HCT116 (cell line): ENCODE measurements around the gene APP.

ENCODE experiments used
- CBX3 ChIP-seq: IDR thresholded peaks from 2 replicates; pipeline ENCODE4 v1.6.1; 2012; ENCODE audit warnings: low read depth
- CEBPB ChIP-seq: IDR thresholded peaks from 2 replicates; pipeline ENCODE4 v1.6.1; 2012; ENCODE audit warnings: low read depth
- CTCF ChIP-seq, 3 experiments: fragments of 200-600 bp in 1 of 3; sonication (generic) in 1 of 3; IDR thresholded peaks in 2 of 3; conservative IDR thresholded peaks in 1 of 3; 2 replicates each; pipeline ENCODE4 v1.5.1; 2012 to 2017; ENCODE audit warnings: low read depth in 2 of 3, low read length in 2 of 3, antibody characterized with exemption in 1 of 3, borderline replicate concordance in 1 of 3, control low read depth in 1 of 3, mild to moderate bottlenecking in 1 of 3, mixed read lengths in 1 of 3, mixed run types in 1 of 3, moderate library complexity in 1 of 3; ENCODE audit not compliant: insufficient read depth in 1 of 3
- EZH2 ChIP-seq: fragments of 200-600 bp; sonication (generic); IDR thresholded peaks from 2 replicates; pipeline ENCODE4 v1.6.1; 2017; ENCODE audit warnings: antibody characterized with exemption, mixed run types
- EZH2phosphoT487 ChIP-seq: fragments of 200-600 bp; IDR thresholded peaks from 2 replicates; pipeline ENCODE4 v1.6.1; 2018; ENCODE audit warnings: antibody characterized with exemption, borderline replicate concordance
- JUND ChIP-seq: IDR thresholded peaks from 2 replicates; pipeline ENCODE4 v1.6.1; 2012
- POLR2A ChIP-seq: IDR thresholded peaks from 2 replicates; pipeline ENCODE4 v1.7.0; 2011; ENCODE audit warnings: borderline replicate concordance; ENCODE audit not compliant: insufficient read depth, insufficient read length; ENCODE audit errors: extremely low read depth
- POLR2AphosphoS5 ChIP-seq: IDR thresholded peaks from 2 replicates; pipeline ENCODE4 v1.6.1; 2011; ENCODE audit warnings: mild to moderate bottlenecking, low read depth, low read length, moderate library complexity
- REST ChIP-seq: IDR thresholded peaks from 2 replicates; pipeline ENCODE4 v1.6.1; 2012; ENCODE audit warnings: low read depth
- SIN3A ChIP-seq: IDR thresholded peaks from 2 replicates; pipeline ENCODE4 v1.6.1; 2012; ENCODE audit warnings: low read depth
- ZBTB33 ChIP-seq: IDR thresholded peaks from 2 replicates; pipeline ENCODE4 v1.6.1; 2011; ENCODE audit warnings: mild to moderate bottlenecking, low read length, moderate library complexity; ENCODE audit not compliant: insufficient replicate concordance; ENCODE audit errors: extremely low read depth

- TF ChIP-seq POLR2A (no peak), CTCF (IDR thresholded peaks at IDR 0.05 in 2 of 3, conservative IDR thresholded peaks at IDR 0.05 in 1 of 3; ENCODE audit: borderline replicate concordance in 1 of 3, insufficient read depth in 1 of 3, low read depth in 2 of 3, low read length in 2 of 3) (no peak), CBX3 (no peak), ZBTB33 (no peak), POLR2AphosphoS5 (no peak), EZH2phosphoT487 (no peak), REST (no peak), CEBPB (no peak), JUND (no peak), SIN3A (no peak), EZH2 (no peak)
Measured at GRCh38 chr21:25942135-25942534, 228.4 kb downstream of the APP start.
